ENCODE results near the gene MLLT1.
A peak's percentile ranks its signal among the peaks of the same experiment; 100 is the strongest.
"Not testable (repeated sequence)": the region's sequence is repeated elsewhere in the genome, so short reads cannot be mapped to it uniquely, and the experiment has no call there.

Gene MLLT1, protein sequence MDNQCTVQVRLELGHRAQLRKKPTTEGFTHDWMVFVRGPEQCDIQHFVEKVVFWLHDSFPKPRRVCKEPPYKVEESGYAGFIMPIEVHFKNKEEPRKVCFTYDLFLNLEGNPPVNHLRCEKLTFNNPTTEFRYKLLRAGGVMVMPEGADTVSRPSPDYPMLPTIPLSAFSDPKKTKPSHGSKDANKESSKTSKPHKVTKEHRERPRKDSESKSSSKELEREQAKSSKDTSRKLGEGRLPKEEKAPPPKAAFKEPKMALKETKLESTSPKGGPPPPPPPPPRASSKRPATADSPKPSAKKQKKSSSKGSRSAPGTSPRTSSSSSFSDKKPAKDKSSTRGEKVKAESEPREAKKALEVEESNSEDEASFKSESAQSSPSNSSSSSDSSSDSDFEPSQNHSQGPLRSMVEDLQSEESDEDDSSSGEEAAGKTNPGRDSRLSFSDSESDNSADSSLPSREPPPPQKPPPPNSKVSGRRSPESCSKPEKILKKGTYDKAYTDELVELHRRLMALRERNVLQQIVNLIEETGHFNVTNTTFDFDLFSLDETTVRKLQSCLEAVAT

DNA sequence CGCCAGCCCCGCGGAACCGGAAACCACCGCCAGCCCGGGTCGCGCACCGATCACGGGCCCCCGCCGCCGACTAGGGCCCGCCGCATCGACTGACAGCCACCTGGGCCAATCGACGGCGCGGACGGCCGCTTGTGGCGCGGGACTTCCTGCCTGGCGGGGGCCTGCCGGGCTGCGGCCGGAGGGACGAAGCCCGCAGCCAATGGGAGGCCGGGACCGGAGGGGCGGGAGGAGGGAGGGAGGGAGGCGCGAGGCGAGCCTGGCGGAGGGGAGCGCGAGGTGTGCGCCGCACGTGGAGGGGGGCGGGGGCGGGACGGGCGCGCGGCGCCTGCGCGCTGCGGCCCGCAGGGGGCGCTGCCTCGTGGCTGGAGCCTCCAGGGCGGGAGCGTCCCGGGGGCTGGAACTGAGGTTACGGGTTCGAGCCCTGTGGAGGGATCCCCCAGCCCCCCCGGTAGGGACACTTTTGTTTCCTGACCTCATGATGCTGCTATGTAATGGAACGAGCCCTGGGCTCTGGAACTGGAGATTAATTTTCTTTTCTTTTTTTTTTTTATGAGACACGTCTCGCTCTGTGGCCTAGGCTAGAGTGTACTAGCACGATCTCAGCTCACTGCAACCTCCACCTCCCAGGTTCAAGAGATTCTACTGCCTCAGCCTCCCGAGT is at the start of gene MLLT1:
Gene MLLT1, minus strand, starts transcription at position 45 of the 661 bp plus-strand sequence. CDS start 191 bp downstream, outside the sequence.
- peaks cover 19 to 42% of the 10 kb centered on the region in 2 donors for H3K4me1 Mint-ChIP-seq
- ATAC-seq (replicated peaks) (peak; percentile 98 to 99), DNase-seq (peak; percentile 97)
- H3K4me3 Mint-ChIP-seq: peak within 1 kb of the TSS; percentile 96 to 99
- no peaks in the 10 kb centered on the region for H3K9me3 Mint-ChIP-seq
- no peaks in the 10 kb centered on the region for H3K27me3 Mint-ChIP-seq
- H3K27ac Mint-ChIP-seq: peak within 1 kb of the TSS; percentile 95
- peaks cover 19 to 21% of the 10 kb centered on the region in 2 donors for H3K36me3 Mint-ChIP-seq

DNA sequence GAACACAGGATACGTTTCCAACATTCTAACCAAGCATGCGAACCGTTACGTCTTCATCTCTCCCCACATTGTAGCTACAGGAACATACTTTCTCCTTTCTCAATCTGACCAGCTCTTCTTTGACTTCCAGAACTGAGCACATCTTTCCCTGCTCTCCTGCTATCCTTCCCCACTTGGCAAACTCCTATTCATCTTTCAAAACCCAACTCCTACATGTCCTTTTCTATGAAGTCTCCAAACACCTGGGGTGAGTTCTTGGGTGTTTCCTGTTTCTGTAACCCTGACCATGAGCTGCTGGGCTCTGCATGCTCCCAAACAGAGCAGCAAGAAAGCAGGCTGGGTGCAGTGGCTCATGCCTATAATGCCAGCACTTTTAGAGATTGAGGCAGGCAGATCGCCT is 47.0 kb upstream of the MLLT1 start:
- Mint-ChIP-seq H3K4me1 (no peaks in the 10 kb centered on the region), H3K27ac (no peak overlapping the region), H3K36me3 (peaks cover 0 to 4% of the 10 kb centered on the region in 2 donors), H3K27me3 (peaks cover 13 to 19% of the 10 kb centered on the region in 2 donors), H3K4me3 (no peak overlapping the region), H3K9me3 (peaks cover 3% of the 10 kb centered on the region in 2 donors)
- DNase-seq: no peak
- no peak for ATAC-seq (replicated peaks)

DNA sequence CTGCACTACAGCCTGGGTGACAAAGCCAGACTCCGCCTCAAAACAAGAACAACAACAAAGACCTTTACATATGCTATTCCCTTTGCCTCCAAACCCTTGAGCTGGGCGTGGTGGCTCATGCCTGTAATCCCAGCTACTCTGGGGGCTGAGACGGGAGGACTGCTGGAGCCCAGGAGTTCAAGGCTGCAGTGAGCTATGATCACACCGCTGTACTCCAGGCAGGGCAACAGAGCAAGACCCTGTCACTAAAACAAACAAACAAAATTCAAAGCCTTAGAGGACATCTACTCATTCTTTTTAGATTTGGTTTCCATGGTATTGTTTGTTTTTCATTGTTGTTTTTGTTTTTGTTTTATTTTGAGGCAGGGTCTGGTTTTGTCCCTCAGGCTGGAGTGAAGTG is 45.8 kb upstream of the MLLT1 start:
- Mint-ChIP-seq H3K4me3 (no peak overlapping the region), H3K27me3 (peaks cover 13 to 19% of the 10 kb centered on the region in 2 donors), H3K4me1 (no peaks in the 10 kb centered on the region), H3K9me3 (peaks cover 3% of the 10 kb centered on the region in 2 donors), H3K36me3 (peaks cover 0 to 4% of the 10 kb centered on the region in 2 donors), H3K27ac (no peak overlapping the region)
- ATAC-seq (replicated peaks) (no peak), DNase-seq (no peak)

DNA sequence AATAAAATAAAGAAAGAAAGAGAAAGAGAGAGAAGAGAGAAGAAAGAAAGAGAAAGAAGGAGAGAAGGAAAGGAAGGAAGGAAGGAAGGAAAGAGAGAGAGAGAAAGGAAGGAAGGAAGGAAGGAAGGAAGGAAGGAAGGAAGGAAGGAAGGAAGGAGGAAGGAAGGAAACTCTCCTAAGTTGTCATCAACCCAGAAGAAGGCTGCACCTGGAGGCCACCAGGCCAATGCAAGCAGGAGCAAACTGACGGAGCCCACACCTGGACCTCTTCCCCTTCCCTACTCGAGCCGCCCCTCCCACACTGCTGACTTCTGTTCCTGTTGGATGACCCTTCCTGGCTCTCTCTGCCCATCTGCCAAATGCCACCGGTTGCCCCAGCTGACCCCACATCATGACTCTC is 45.0 kb upstream of the MLLT1 start:
- ATAC-seq (replicated peaks): no peak
- Mint-ChIP-seq H3K4me3 (no peak overlapping the region), H3K4me1 (no peaks in the 10 kb centered on the region), H3K27me3 (peaks cover 13 to 19% of the 10 kb centered on the region in 2 donors), H3K27ac (no peak overlapping the region), H3K36me3 (peaks cover 0 to 4% of the 10 kb centered on the region in 2 donors), H3K9me3 (peaks cover 3% of the 10 kb centered on the region in 2 donors)
- no peak for DNase-seq

DNA sequence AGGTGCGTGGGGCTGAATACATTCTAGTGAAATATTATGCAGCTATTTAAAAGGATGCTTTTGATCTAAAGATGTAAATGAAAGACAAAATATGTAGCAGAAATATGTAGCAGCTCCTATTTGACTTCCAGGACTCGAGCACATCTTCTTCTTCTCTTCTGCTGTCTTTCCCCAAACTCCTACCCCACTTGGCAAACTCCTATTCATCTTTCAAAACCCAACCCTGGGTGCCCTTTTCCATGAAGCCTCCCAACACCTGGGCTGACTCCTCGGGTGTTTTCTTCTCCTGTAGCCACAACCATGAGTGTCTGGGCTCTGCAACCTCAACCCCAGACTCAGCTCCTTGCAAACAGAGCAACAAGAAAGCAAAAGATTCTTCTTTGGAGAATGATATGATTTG is 42.5 kb upstream of the MLLT1 start:
- H3K9me3 Mint-ChIP-seq: peaks cover 3% of the 10 kb centered on the region in 2 donors
- ATAC-seq (replicated peaks) (no peak), DNase-seq (no peak)
- peaks cover 13 to 24% of the 10 kb centered on the region in 2 donors for H3K27me3 Mint-ChIP-seq
- H3K27ac Mint-ChIP-seq: no peak overlapping the region
- no peaks in the 10 kb centered on the region for H3K4me1 Mint-ChIP-seq
- no peak overlapping the region for H3K4me3 Mint-ChIP-seq
- H3K36me3 Mint-ChIP-seq: peaks cover 0 to 4% of the 10 kb centered on the region in 2 donors

DNA sequence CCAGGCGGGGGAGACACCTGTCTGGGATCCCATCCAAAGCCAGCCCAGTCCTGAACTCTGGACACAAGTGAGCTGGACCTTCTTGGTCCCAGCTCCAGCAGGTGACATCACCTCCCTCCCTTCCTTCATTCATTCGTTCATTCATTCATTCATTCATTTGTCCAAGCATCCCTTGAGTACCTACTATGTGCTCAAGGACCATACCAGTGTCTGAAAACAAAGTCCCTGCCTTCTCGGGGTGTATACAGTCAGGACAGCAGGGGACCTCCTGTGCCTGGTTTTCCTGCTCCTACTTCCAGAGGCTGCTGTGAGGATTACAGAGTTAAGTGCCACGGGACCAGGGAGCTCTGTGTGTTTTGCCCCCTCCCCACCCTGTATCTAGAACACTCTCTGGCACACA is 39.6 kb upstream of the MLLT1 start:
- H3K36me3 Mint-ChIP-seq: peaks cover 0 to 4% of the 10 kb centered on the region in 2 donors
- H3K9me3 Mint-ChIP-seq: peaks cover 3% of the 10 kb centered on the region in 2 donors
- H3K27ac Mint-ChIP-seq: no peak overlapping the region
- DNase-seq (no peak), ATAC-seq (replicated peaks) (no peak)
- H3K4me3 Mint-ChIP-seq: no peak overlapping the region
- no peaks in the 10 kb centered on the region for H3K4me1 Mint-ChIP-seq
- H3K27me3 Mint-ChIP-seq: peaks cover 11 to 18% of the 10 kb centered on the region in 2 donors

DNA sequence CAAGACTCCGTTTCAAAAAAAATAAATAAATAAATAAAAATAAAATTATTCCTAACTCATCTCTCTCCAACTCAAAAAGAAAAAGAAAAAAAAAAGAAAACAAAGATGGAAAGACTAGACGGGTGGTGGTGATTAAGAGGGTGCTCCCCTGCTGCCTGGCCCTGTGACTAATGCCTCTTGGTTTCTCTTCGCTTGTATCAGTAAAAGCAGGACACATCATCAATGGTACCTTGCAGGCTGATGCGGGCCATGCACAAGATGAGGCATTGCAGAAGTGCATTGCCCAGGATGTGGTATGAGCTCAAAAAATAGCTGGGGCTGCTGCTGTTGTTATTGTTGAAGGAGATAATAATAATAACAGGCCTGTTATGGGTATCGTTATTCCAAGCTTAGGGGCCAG is 39.0 kb upstream of the MLLT1 start:
- DNase-seq: no peak
- Mint-ChIP-seq H3K36me3 (peaks cover 0 to 4% of the 10 kb centered on the region in 2 donors), H3K9me3 (peaks cover 3% of the 10 kb centered on the region in 2 donors), H3K27ac (no peak overlapping the region), H3K4me1 (no peaks in the 10 kb centered on the region), H3K4me3 (no peak overlapping the region), H3K27me3 (peaks cover 11 to 18% of the 10 kb centered on the region in 2 donors)
- no peak for ATAC-seq (replicated peaks)

DNA sequence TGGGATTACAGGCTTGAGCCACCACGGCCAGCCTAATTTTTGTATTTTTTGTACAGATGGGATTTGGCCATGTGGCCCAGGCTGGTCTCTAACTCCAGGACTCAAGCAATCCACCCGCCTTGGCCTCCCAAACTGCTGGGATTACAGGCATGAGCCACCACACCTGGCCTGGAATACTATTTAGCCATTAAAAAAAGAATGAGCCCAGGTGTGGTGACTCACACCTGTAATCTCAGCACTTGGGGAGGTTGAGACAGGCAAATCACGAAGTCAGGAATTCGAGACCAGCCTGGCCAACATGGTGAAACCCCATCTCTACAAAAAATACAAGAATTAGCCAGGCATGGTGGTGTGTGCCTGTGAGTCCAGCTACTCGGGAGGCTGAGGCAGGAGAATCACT is 35.9 kb upstream of the MLLT1 start:
- H3K36me3 Mint-ChIP-seq; ATAC-seq (replicated peaks); H3K9me3 Mint-ChIP-seq; DNase-seq; H3K27ac Mint-ChIP-seq; H3K4me1 Mint-ChIP-seq; H3K4me3 Mint-ChIP-seq: not testable (repeated sequence)
- peaks cover 16 to 20% of the 10 kb centered on the region in 2 donors for H3K27me3 Mint-ChIP-seq

DNA sequence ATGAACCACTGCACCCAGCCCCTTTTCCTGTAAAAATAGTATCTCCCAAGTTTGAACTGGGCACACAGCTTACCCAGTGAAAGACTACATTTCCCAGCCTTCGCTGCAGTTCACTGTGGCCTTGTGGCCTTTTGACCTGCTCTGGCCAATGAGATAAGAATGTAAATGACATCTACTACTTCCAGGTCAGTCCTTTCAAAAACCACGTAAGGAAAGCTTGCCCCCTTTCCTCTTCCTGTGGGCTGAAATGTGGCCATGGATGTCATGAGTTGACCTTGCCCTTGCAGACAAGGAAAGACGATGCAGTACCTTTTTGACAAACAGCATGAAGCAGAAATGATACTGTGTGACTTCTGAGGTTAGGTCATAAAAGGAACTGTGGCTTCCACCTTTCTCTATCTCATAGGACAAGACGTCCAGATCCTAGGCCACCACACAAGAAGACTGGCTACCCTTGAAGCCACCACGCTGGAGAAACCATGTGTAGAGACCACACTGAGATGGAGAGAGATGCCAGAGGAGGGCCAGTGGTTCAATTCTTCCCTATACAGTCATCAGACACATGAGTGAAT is 33.7 kb upstream of the MLLT1 start:
- H3K27me3 Mint-ChIP-seq: peaks cover 20 to 25% of the 10 kb centered on the region in 2 donors
- DNase-seq: no peak
- ATAC-seq (replicated peaks): no peak
- H3K36me3 Mint-ChIP-seq: peaks cover 0 to 4% of the 10 kb centered on the region in 2 donors
- H3K4me1 Mint-ChIP-seq: no peaks in the 10 kb centered on the region
- peaks cover 9 to 10% of the 10 kb centered on the region in 2 donors for H3K9me3 Mint-ChIP-seq
- no peak overlapping the region for H3K4me3 Mint-ChIP-seq
- H3K27ac Mint-ChIP-seq: no peak overlapping the region

DNA sequence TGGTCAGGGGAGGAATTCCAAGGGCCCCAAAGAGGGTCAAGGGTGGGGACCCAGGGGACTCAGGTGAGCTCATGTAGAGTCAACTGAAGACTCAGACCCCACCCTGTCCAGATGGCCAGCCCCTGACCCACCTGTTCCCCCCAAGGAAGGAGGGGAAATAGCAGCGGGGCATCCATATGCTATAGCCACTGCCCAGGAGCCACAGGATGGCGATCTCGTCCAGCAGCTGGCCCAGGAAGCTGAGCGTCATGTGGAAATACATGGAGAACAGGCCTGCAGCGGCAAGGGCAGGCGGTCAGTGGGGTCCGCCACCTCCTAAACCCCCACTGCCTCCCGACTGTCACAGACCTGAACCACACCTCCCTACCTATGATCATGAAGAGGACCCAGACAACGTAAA is 32.2 kb upstream of the MLLT1 start:
- Mint-ChIP-seq H3K27me3 (peaks cover 22 to 29% of the 10 kb centered on the region in 2 donors), H3K4me1 (no peaks in the 10 kb centered on the region), H3K4me3 (no peak overlapping the region), H3K27ac (no peak overlapping the region), H3K36me3 (peaks cover 0 to 4% of the 10 kb centered on the region in 2 donors), H3K9me3 (peaks cover 9 to 10% of the 10 kb centered on the region in 2 donors)
- ATAC-seq (replicated peaks) (no peak), DNase-seq (no peak)

DNA sequence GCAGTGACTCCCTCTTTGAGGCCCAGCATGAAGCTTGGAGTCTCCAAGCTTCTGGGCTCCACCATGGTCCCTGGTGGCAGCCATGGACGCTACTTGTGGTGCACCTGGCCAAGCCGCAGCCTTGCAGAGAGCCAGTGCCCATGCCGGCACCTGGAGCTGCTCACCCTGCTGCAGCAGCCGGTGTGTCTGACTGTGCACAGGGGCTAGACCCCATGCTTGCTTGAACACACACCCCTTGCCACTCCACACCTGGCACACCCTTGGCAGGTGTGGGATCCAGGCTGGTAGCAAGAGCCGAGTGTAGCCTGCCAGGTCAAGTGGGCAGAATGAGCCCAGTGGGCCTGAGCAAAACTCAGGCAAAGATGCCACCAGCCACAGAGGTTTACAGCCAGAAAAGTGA is 18.6 kb upstream of the MLLT1 start:
- Mint-ChIP-seq H3K4me3 (no peak overlapping the region), H3K9me3 (peaks cover 4 to 6% of the 10 kb centered on the region in 2 donors), H3K36me3 (peaks cover 0 to 4% of the 10 kb centered on the region in 2 donors), H3K4me1 (no peaks in the 10 kb centered on the region), H3K27ac (no peak overlapping the region), H3K27me3 (peaks cover 2 to 12% of the 10 kb centered on the region in 2 donors)
- DNase-seq: no peak
- no peak for ATAC-seq (replicated peaks)

DNA sequence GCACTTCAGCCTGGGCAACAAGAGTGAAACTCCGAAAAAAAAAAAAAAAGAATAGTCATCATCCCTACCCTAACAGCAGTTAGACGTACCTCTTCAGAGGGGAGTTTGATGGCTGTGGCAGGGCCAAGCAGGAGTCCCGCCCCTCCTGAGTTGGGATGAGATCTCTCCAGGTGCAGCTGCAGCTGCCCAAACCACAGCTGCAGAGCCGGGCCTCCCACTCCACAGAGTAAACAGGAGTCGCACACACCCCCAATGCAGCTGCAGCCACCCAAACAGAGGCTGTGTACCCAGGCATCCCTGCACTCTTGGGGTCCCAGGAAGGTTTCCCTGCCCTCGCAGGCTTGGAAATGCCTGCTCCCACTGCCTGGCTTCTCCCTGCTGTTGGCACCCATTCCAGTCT is 17.4 kb upstream of the MLLT1 start:
- H3K4me1 Mint-ChIP-seq: no peaks in the 10 kb centered on the region
- ATAC-seq (replicated peaks) (no peak), DNase-seq (no peak)
- no peak overlapping the region for H3K4me3 Mint-ChIP-seq
- H3K9me3 Mint-ChIP-seq: peaks cover 8 to 9% of the 10 kb centered on the region in 2 donors
- peaks cover 0 to 2% of the 10 kb centered on the region in 2 donors for H3K27me3 Mint-ChIP-seq
- peaks cover 3 to 4% of the 10 kb centered on the region in 2 donors for H3K36me3 Mint-ChIP-seq
- no peak overlapping the region for H3K27ac Mint-ChIP-seq

DNA sequence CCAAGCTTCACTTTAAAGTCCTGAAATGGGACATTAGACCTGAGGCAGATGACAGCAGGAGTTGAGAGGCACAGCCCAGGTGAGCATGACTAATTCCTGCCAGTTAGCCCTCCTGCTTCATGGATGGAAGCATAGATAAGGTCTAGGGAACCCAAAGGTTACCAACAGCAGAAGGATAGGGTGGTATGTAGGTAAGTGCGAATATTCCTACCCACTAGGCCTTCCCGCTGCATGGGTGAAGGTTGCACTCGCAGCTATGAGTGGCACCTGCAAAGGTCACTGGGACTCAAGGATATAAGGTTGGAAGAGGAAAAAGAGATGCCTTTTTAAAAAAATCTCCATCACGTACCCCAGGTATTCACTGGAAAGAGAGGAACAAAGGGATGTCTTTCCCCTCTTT is 12.2 kb upstream of the MLLT1 start:
- no peaks in the 10 kb centered on the region for H3K27me3 Mint-ChIP-seq
- ATAC-seq (replicated peaks) (no peak), DNase-seq (no peak)
- no peak overlapping the region for H3K27ac Mint-ChIP-seq
- H3K4me3 Mint-ChIP-seq: no peak overlapping the region
- peaks cover 10 to 12% of the 10 kb centered on the region in 2 donors for H3K36me3 Mint-ChIP-seq
- H3K9me3 Mint-ChIP-seq: peaks cover 25 to 39% of the 10 kb centered on the region in 2 donors
- H3K4me1 Mint-ChIP-seq: no peaks in the 10 kb centered on the region

DNA sequence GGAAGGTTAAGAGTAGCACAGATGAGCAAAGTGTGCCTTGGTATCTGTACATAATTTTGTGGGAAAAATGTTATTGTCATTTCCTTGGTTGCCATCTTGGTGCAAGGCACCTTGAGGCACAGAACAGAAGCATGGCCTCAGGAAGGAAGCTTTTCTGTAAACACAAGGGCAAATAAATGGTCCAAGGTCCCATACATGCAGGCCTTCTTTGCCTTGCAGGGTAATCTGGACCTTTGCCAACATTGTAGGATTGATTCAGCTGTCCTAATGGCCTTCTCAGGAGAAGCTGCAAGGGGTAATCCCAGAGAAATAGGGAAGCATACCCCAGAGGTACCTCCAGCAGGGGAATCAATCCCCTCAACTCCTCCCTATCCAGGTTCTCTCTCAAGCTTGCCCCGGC is 9.0 kb upstream of the MLLT1 start:
- Mint-ChIP-seq H3K4me3 (no peak overlapping the region), H3K36me3 (peaks cover 8 to 12% of the 10 kb centered on the region in 2 donors), H3K4me1 (no peaks in the 10 kb centered on the region), H3K27ac (no peak overlapping the region), H3K9me3 (peaks cover 21 to 37% of the 10 kb centered on the region in 2 donors), H3K27me3 (no peaks in the 10 kb centered on the region)
- no peak for ATAC-seq (replicated peaks)
- no peak for DNase-seq
